ENCODE results near the gene WNT7B.

Gene WNT7B

GRCh38 chr22:45995405-45996101, 18.6 kb upstream of the WNT7B start:
- no peak for DNase-seq
- TF ChIP-seq CTCF (IDR thresholded peaks at IDR 0.05): no peak
- intact Hi-C loops (cut with DNase I; ENCODE audit: low total_unique reads): no loop called here
- no peak overlapping the region for H3K4me3 ChIP-seq
- H3K27me3 ChIP-seq: no peaks in the 10 kb centered on the region
- no peaks in the 10 kb centered on the region for H3K9me3 ChIP-seq
- peaks cover 13 to 40% (median 32%) of the 10 kb centered on the region in 4 donors for H3K4me1 ChIP-seq
- peak overlapping the region; percentile 28 to 56 for H3K27ac ChIP-seq
- no peaks in the 10 kb centered on the region for H3K36me3 ChIP-seq

- H3K9me3 ChIP-seq: no peaks in the 10 kb centered on the region
- no peak overlapping the region for H3K27ac ChIP-seq
- intact Hi-C loops (cut with DNase I; ENCODE audit: low total_unique reads): no loop called here
- peak; percentile 97 to 98 for TF ChIP-seq CTCF (IDR thresholded peaks at IDR 0.05)
- peaks cover 13 to 40% (median 32%) of the 10 kb centered on the region in 4 donors for H3K4me1 ChIP-seq
- H3K36me3 ChIP-seq: no peaks in the 10 kb centered on the region
- DNase-seq: peak; percentile 85 to 90
- H3K4me3 ChIP-seq: no peak overlapping the region
- H3K27me3 ChIP-seq: no peaks in the 10 kb centered on the region
These were observed 17.8 kb upstream of the WNT7B start for GRCh38 chr22:45994491-45995404.

GRCh38 chr22:45993841-45994240, 16.9 kb upstream of the WNT7B start:
- no peak overlapping the region for H3K4me3 ChIP-seq
- H3K36me3 ChIP-seq: no peaks in the 10 kb centered on the region
- no peak for TF ChIP-seq CTCF (IDR thresholded peaks at IDR 0.05)
- no peak for DNase-seq
- no peaks in the 10 kb centered on the region for H3K9me3 ChIP-seq
- H3K27ac ChIP-seq: no peak overlapping the region
- intact Hi-C loops (cut with DNase I; ENCODE audit: low total_unique reads): no loop called here
- peaks cover 13 to 40% (median 32%) of the 10 kb centered on the region in 4 donors for H3K4me1 ChIP-seq
- H3K27me3 ChIP-seq: no peaks in the 10 kb centered on the region

- Histone ChIP-seq H3K36me3 (no peaks in the 10 kb centered on the region), H3K27me3 (no peaks in the 10 kb centered on the region), H3K27ac (no peak overlapping the region), H3K9me3 (no peaks in the 10 kb centered on the region), H3K4me3 (no peak overlapping the region), H3K4me1 (peaks cover 13 to 36% (median 32%) of the 10 kb centered on the region in 4 donors)
- no peak for DNase-seq
- intact Hi-C loops (cut with DNase I; ENCODE audit: low total_unique reads): no loop called here
- TF ChIP-seq CTCF (IDR thresholded peaks at IDR 0.05): no peak
These were observed 16.3 kb upstream of the WNT7B start for GRCh38 chr22:45993143-45993692.

GRCh38 chr22:45992737-45993136, 15.8 kb upstream of the WNT7B start:
- Histone ChIP-seq H3K27me3 (no peaks in the 10 kb centered on the region), H3K9me3 (no peaks in the 10 kb centered on the region), H3K4me1 (peaks cover 8 to 32% (median 28%) of the 10 kb centered on the region in 4 donors), H3K4me3 (no peak overlapping the region), H3K27ac (no peak overlapping the region), H3K36me3 (no peaks in the 10 kb centered on the region)
- intact Hi-C loops (cut with DNase I; ENCODE audit: low total_unique reads): no loop called here
- DNase-seq: no peak
- no peak for TF ChIP-seq CTCF (IDR thresholded peaks at IDR 0.05)

Data from tibial artery (tissue), 4 donors.